KMS-11 (cell line): ENCODE results near the gene APBA1.
A peak's percentile ranks its signal among the peaks of the same experiment; 100 is the strongest.

Source experiments
- H2AFZ ChIP-seq: fragments of 200-600 bp; sonication (generic); 2 replicates; pipeline ENCODE4 v1.6.1; 2016; ENCODE audit warnings: antibody characterized with exemption, mixed run types, low read depth
- H3K27ac ChIP-seq: fragments of 200-600 bp; sonication (generic); 2 replicates; pipeline ENCODE4 v1.6.1; 2016; ENCODE audit warnings: mild to moderate bottlenecking, mixed run types
- H3K27me3 ChIP-seq: fragments of 200-600 bp; sonication (generic); 2 replicates; pipeline ENCODE4 v1.6.1; 2017; ENCODE audit warnings: mild to moderate bottlenecking, low read depth, mixed run types, moderate library complexity; ENCODE audit not compliant: insufficient read depth
- H3K36me3 ChIP-seq: fragments of 200-600 bp; sonication (generic); 2 replicates; pipeline ENCODE4 v1.6.1; 2017; ENCODE audit warnings: mild to moderate bottlenecking, mixed run types; ENCODE audit not compliant: insufficient read depth
- H3K4me1 ChIP-seq: fragments of 200-600 bp; sonication (generic); 2 replicates; pipeline ENCODE4 v1.6.1; 2016; ENCODE audit warnings: mild to moderate bottlenecking, low read depth, mixed run types; ENCODE audit not compliant: poor library complexity, severe bottlenecking
- H3K4me2 ChIP-seq: fragments of 200-600 bp; sonication (generic); 2 replicates; pipeline ENCODE4 v1.7.0; 2016; ENCODE audit warnings: mild to moderate bottlenecking, mixed run types
- H3K4me3 ChIP-seq: fragments of 200-600 bp; sonication (generic); IDR thresholded peaks from 2 replicates; pipeline ENCODE4 v1.6.1; 2017; ENCODE audit warnings: low read depth, low read length, mixed read lengths; ENCODE audit not compliant: insufficient read depth
- H3K79me2 ChIP-seq: fragments of 200-600 bp; sonication (generic); 2 replicates; pipeline ENCODE4 v1.6.1; 2016; ENCODE audit warnings: low read depth, mixed run types; ENCODE audit not compliant: insufficient read depth
- H3K9ac ChIP-seq: fragments of 200-600 bp; sonication (generic); 2 replicates; pipeline ENCODE4 v1.6.1; 2016; ENCODE audit warnings: mild to moderate bottlenecking, mixed run types
- H4K20me1 ChIP-seq: fragments of 200-600 bp; sonication (generic); 2 replicates; pipeline ENCODE4 v1.6.1; 2016; ENCODE audit warnings: mild to moderate bottlenecking, mixed run types; ENCODE audit not compliant: insufficient read depth
- TF ChIP-seq, protein P1 (sequence below): fragments of 200-600 bp; sonication (generic); conservative IDR thresholded peaks from 2 replicates; pipeline ENCODE4 v1.6.1; 2017; ENCODE audit warnings: low read depth, mild to moderate bottlenecking, antibody characterized with exemption, low read length, moderate library complexity, mixed read lengths

The APBA1 gene

DNA sequence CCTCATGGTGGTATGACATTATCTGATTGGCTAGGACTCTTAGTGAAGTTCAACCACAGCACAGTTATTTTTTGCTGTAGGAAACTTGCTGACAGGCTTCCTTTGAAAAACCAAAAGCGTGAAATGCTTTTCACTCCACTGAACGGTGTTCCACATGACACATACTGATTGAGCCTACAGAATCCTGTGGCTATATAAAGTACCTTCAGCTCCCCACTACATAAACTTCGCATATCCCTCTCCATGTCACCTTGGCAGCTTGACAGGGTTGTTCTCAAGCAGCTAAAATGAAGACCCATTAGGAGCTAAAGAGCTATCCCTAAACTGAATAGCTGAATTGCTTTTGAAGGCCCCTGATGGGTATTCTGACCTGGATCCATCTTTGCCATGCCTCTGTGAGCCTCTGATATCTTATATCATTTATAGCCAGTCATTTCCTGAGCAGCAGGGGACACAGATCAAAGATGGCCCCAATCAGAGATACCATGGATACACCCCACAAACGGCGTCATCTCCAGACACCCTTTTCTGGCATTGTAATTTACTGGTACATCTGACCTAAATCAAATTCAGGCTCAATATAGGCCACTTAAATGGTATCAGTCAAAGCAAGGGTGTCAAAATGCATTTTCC is 91.5 kb downstream of the APBA1 start:
- H3K4me1 ChIP-seq, result peaks cover 69% of the 10 kb centered on the region
- TF ChIP-seq, protein P1, sequence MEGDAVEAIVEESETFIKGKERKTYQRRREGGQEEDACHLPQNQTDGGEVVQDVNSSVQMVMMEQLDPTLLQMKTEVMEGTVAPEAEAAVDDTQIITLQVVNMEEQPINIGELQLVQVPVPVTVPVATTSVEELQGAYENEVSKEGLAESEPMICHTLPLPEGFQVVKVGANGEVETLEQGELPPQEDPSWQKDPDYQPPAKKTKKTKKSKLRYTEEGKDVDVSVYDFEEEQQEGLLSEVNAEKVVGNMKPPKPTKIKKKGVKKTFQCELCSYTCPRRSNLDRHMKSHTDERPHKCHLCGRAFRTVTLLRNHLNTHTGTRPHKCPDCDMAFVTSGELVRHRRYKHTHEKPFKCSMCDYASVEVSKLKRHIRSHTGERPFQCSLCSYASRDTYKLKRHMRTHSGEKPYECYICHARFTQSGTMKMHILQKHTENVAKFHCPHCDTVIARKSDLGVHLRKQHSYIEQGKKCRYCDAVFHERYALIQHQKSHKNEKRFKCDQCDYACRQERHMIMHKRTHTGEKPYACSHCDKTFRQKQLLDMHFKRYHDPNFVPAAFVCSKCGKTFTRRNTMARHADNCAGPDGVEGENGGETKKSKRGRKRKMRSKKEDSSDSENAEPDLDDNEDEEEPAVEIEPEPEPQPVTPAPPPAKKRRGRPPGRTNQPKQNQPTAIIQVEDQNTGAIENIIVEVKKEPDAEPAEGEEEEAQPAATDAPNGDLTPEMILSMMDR, result no peak

DNA sequence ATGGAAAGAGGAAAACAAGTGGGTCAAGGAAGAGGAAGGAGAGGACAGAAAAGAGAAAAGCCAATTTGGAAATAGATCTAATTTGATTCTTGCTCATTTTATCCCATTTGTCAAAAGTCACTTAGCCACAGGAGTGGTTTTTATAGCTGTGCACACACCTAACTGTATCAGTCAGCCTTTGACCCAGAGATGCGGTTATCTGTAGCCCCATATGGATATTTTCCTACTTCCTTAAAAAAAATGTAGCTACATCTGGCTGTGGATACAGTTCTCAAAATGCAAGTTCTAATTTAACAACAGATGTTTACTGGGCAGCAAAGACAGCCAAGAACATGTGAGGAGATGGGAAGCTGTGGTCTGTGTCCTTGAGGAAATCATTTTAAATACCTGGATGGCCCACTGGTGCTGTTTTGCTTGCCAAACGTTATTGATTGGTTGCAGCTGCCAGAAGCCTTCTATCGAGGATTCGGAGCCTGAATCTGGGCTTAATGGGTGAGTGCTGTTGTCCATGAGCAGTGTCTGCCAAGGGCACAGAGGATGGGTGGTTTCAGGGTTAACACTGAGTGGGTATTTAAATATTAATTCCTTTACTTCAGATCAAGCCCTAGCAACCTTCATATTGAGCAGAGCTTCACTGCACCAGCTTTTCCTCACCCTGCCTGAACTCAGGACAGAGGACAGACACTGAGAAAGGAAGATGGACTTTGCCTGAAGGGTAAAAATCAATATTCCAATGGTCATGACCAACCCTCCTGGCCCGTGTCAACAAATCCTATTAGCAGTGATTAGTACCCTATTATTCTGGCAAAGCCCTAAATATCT is 92.2 kb downstream of the APBA1 start:
- no peaks in the 10 kb centered on the region for H3K79me2 ChIP-seq
- H3K36me3 ChIP-seq, result no peaks in the 10 kb centered on the region
- H3K4me2 ChIP-seq, result peak overlapping the region; percentile 52
- peaks cover 69% of the 10 kb centered on the region for H3K4me1 ChIP-seq
- peak overlapping the region; percentile 41; the same call in 1 of the 2 replicates for H2AFZ ChIP-seq
- H3K27me3 ChIP-seq, result no peaks in the 10 kb centered on the region
- peak overlapping the region; percentile 42 for H3K27ac ChIP-seq
- no peak overlapping the region for H3K9ac ChIP-seq
- no peak overlapping the region for H3K4me3 ChIP-seq
- H4K20me1 ChIP-seq, result no peaks in the 10 kb centered on the region
- TF ChIP-seq, protein P1, result no peak

More for the DNA sequence above, 91.5 kb downstream of the APBA1 start:
- Histone ChIP-seq H2AFZ (peak overlapping the region; percentile 41; the same call in 1 of the 2 replicates), H3K27me3 (no peaks in the 10 kb centered on the region), H3K36me3 (no peaks in the 10 kb centered on the region), H3K9ac (no peak overlapping the region), H3K79me2 (no peaks in the 10 kb centered on the region), H3K27ac (peak overlapping the region; percentile 42), H3K4me2 (peak overlapping the region; percentile 52), H4K20me1 (no peaks in the 10 kb centered on the region), H3K4me3 (no peak overlapping the region)

DNA sequence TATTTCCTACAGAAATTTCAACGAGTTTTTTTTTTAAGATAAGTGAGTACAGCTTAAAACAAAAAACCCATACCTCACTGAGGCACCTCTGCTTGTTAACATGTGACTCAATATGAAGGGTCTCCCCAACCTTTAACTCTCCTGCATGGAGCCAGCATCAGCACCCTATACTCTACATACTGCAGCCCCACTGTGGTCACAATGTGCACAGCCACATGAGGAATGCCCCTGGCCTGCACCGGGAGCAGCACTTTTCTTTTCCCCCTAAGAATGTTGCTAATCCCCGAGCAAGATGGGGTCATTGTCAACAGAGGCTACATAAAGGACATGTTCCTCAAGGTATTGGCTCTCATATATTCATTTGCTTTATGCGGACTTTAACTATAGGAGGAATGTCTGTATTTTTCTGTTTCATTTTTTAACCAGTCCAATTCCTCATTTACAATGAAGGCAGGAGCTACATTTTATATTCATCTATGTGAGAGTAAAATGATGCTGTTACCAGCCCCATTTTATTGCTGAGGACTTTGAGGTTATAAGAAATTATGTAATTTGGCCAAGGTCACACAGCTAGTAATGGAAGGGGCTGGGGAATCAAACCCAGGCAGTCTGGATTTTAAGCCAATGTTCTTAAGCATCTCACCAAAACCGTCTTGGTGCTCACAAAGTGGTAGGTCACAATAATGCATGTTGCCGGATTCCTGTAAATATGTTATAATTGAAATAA is 93.0 kb downstream of the APBA1 start:
- TF ChIP-seq, protein P1, result no peak
- peak overlapping the region; percentile 52; the same call in 1 of the 2 replicates for H3K4me2 ChIP-seq
- H3K27me3 ChIP-seq, result no peaks in the 10 kb centered on the region

DNA sequence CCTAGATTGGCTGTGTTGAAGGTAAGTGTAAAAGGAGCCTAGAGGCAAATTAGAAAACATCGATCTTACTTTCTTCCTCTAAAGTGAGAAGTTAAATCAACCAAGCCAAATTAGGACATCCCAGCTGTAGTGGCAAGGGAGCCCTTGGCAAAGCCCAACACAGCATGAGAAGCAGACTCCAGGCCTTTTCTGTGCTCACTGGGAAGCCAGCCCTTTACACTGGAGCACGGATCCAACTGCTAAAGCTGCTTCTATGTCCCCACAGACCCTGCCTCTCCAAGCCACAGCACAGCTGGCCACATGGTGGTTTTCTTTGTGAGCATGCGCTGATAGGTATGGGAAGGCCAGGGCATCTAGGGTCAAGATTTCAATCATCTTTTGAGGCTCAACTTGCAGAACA is 94.1 kb downstream of the APBA1 start:
- Histone ChIP-seq H3K36me3 (no peaks in the 10 kb centered on the region), H3K4me3 (no peak overlapping the region), H3K27ac (no peak overlapping the region), H3K9ac (no peak overlapping the region), H4K20me1 (no peaks in the 10 kb centered on the region), H3K79me2 (no peaks in the 10 kb centered on the region), H3K27me3 (no peaks in the 10 kb centered on the region), H3K4me1 (peaks cover 66% of the 10 kb centered on the region), H3K4me2 (peak overlapping the region; percentile 7; the same call in 1 of the 2 replicates), H2AFZ (peak overlapping the region; percentile 16; the same call in 1 of the 2 replicates)
- TF ChIP-seq, protein P1, result no peak

More for the DNA sequence above, 93.0 kb downstream of the APBA1 start:
- H3K4me1 ChIP-seq, result peaks cover 69% of the 10 kb centered on the region
- no peak overlapping the region for H3K9ac ChIP-seq
- H4K20me1 ChIP-seq, result no peaks in the 10 kb centered on the region
- no peaks in the 10 kb centered on the region for H3K79me2 ChIP-seq
- peak overlapping the region; percentile 42; the same call in 1 of the 2 replicates for H3K27ac ChIP-seq
- no peak overlapping the region; the same call in 1 of the 2 replicates for H2AFZ ChIP-seq
- no peaks in the 10 kb centered on the region for H3K36me3 ChIP-seq
- H3K4me3 ChIP-seq, result no peak overlapping the region
